Hematopoietic multipotent progenitor cell treated with erythropoietin and hydrocortisone succinate and interleukin-3 and kit ligand, for 6 days (in vitro differentiated cells): ENCODE measurements around the gene CCDC102A.

Experiments
- DNase-seq: peaks from one replicate; pipeline ENCODE4 v3.0.0-alpha.2; 2015

Gene CCDC102A

GRCh38 chr16:57476546-57477410 is 59.6 kb downstream of the CCDC102A start:
- DNase-seq: peak; percentile 36

DNA sequence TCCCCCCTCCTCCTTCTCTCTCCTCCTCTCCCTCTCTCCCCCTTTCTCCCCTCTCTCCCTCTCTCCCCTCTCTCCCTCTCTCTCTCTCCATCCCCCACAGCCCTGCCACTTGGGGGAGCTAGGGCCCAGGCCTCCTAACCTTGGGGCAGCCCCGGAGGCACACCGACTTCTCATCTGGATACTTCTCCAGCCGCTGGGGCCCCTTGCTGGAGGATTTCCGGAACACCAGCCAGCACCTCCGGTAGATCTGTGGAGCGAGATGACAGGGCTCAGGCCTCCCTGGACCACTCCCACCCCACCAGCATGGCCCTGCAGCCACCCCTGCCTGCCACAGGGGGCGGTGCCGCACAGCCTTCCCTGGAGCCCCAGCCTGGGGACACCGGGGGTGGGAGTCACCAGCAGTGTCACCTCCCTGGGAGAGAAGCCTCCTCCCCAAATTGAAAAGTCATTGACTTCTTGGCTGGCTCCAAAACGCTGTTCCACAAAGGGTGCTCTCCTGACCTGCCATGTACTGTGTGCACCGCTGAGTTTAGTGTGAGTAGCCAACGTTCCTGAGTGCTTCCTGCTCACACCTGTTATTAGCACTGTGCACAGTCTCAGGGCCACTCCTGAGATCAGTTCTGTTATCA is 60.5 kb downstream of the CCDC102A start:
- peak; percentile 84 for DNase-seq

- DNase-seq: no peak
These were observed 61.4 kb downstream of the CCDC102A start for GRCh38 chr16:57474671-57475661.

GRCh38 chr16:57473906-57474305 is 62.5 kb downstream of the CCDC102A start:
- DNase-seq: no peak

GRCh38 chr16:57473176-57473840 is 63.1 kb downstream of the CCDC102A start:
- no peak for DNase-seq

DNA sequence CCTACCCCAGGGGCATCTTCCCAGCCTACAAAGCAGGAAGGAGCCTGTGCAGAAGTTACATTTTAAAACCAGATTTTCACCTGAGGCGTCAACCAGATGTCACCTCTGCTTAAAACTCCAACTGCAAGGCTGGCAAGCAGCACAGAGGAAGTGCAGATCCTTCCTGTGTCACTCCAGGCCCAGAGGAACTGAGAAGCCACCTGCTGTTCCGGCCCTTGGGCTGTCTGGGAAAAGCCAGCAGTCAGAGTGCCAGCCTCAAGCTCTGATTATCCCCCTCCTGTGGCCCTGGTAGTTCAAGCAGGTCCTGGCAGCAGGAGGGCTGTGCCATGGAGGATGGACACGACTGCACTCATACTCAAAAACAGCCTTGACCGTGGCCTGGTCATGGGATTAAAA is 63.7 kb downstream of the CCDC102A start:
- DNase-seq: no peak

DNA sequence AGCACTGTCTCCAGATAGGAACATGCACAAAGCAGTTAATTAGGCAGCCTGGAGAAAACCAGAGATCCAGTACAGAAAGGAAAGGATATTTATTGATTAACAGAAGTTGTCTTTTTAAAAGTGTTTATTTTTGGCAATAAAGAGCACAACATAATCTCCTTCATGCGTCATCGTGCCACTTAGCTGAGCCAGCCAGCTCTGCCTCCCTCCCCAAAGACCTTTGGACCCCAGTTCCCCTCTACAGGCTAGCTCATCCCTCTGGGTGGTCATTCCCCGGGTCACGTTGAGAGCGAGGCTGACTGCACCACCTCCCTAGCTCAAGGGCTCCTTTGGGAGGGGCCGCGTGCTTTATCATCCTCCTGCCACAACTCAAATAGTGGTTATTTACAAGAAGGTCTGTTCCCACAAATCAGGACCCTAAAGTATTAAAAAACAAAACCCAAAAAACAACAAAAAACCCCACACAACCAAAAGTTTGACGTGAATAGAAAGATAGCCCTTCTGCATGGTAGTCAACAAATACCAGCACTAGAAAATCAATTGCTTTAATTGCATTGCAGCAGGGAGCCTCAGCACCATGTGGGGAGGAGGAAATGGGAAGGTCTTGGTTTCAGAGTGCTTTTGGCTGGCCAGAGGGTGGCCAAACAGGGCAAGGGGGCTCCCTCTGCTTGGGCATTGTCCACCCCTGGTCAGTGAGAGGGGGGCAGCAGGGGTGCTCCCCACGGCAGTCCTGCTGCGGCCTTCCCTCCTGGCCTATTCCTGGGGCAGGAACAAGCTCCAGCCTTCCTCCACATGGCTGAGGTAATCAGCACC is 64.3 kb downstream of the CCDC102A start:
- DNase-seq: no peak

DNA sequence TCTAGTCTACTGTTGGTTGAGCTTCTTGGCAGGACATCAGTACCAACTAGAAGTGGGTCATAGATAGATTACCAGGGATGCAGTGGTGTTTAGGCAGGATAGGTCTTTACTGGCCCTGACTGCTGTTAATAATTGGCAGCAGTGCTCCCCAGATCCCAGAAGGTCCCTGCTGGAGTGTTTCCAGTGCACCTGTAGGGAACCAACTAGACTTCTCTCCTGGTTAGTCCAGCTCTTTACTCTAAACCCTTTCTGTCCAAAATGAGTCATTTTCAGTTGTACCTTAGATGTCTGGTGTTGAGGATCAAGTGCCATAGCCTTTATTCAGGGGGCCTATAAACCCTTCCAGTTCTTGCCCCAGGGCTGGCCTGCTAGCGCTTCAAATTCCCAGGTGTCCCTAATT is 65.2 kb downstream of the CCDC102A start:
- no peak for DNase-seq

DNA sequence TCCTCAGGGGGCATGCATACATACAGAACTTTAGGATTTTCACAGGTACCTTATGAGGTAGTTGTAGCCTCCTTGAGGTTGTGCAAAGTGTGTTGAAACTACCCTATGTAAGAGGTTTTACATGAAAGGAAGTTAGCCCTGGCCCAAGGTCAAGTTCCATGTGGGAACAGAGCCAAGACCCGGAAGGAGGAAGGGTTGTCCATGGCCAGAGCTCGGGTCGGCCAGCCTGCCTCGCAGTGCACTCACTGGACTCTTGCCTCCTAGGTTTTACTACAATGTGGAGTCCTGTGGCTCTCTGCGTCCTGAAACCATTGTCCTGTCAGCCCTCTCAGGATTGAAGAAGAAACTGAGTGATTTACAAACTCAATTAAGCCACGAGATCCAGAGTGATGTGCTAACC is 65.7 kb downstream of the CCDC102A start:
- DNase-seq: no peak

DNA sequence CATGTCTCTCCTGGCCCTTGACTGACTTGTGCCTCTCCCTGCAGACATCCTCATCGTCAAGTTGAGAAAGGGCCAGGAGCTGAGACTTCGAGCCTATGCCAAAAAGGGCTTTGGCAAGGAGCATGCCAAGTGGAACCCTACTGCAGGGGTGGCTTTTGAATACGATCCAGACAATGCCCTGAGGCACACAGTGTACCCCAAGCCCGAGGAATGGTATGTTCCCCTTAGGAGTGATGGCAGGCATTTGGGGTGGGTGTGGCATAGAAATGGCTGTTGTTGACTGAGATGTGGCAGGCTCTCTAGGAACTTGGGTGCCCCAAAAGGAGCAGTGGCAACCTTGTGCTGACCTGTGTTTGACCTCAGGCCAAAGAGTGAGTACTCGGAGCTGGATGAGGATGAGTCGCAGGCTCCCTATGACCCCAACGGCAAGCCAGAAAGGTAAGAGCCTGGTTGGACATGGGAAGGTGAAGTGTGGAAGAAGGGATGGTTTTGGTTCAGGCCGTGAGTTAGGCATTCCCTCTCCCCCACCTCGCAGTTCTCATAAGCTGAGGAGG is 66.4 kb downstream of the CCDC102A start:
- DNase-seq: no peak

DNA sequence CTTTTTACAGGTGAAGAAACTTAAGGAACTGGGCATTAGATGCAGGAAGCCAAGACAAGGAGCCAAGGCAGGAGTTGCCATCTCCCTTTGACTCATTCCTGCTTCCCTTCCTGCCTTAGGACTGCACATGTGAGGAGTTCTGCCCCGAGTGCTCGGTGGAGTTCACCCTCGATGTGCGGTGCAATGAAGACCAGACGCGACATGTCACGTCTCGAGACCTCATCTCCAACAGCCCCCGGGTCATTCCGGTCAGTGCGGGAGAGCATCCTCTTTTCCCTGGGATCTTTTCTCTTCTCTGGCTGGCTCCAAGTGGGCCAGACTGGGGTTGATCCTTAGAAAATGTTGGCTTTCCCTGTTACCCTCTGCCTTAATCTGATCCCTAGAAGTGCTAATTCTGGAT is 67.3 kb downstream of the CCDC102A start:
- DNase-seq: no peak

DNA sequence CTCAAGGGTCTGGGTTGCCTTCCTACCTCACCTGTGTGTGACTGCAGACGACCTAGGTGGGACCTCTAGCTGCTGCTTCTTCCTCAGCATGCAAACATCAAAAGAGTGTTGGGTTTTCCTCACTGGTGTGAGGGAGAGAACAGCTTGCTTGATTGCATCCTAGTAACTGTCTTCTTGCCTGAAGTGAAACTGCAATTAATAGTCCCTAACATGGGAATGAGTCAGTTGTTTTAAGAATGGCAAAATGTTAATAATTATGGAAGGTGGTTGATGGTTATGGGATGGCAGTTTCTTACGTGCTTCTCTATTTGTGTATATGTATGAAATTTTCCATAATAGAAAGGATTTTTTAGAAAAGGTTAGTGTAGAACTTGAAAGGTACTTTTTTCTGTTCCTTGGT is 68.0 kb downstream of the CCDC102A start:
- DNase-seq: no peak

GRCh38 chr16:57464523-57464922 is 71.8 kb downstream of the CCDC102A start:
- DNase-seq: no peak

DNA sequence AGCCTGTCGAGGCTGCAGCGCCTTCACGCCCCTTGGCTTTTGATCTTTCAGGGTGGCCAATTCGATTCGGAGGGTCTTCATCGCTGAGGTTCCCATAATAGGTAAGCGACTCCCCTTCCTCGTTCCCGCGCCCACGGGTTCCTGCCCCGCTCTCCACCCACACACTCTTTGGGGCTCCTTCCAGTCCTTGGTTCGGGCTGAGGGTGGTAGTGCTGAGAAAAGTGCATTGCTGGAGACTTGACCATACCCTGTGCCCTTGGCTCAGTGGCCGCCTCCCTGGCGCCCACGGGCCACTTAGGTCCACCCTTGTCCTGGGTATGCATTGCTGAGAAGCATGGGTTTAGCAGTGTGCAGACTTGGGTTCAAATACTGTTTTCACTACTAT is 73.4 kb downstream of the CCDC102A start:
- peak; percentile 25 for DNase-seq

DNA sequence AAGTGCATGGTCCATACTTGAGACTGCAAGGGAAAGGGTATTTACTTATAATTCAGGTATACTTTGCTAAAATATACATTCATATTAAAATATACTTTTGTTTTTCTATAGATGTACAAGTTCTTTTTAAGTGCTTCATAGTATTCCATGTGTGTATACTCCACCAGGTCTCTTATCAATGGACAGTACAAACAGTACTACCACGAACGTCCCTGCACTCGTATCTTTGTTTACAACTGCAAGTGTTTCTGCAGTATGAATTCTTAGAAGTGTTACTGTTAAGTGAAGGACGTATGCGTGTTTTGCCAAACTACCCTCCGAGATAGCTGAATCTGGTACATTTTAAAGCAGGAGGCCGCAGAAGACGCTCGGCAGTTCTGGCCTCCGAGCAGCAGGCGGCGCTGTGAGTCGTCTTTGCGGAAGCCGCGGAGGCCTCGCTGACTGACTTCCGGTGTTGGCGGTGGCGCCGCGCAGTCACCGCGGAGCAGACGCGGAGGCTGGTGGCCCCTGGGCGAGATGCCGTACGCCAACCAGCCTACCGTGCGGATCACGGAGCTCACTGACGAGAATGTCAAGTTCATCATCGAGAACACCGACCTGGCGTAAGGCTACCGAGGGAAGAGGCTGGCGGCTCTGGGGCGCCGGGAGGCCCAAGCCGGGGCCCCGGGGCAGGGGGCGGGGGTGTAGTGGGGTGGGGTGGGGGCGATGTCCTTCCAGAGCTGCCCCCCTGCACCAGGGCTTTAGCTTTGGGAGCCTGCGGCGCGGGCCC is 74.0 kb downstream of the CCDC102A start, which contains the start of gene POLR2C:
Gene POLR2C, plus strand, starts transcription at position 471 of the 769 bp plus-strand sequence. Its CDS starts 46 bp downstream, at position 517.
- DNase-seq: peak; percentile 93
